SK-N-SH (cell line): Measurements from ENCODE around the gene C12orf50.

Experiments used
- MEF2A ChIP-seq: IDR thresholded peaks from 2 replicates; pipeline ENCODE4 v1.4.0; 2012; ENCODE audit warnings: low read depth, borderline replicate concordance
- NRF1 ChIP-seq: IDR thresholded peaks from 2 replicates; pipeline ENCODE4 v1.6.1; 2012; ENCODE audit warnings: low read depth, mild to moderate bottlenecking, low read length
- POLR2AphosphoS5 ChIP-seq: IDR thresholded peaks from 2 replicates; pipeline ENCODE4 v1.6.1; 2012; ENCODE audit warnings: low read depth, low read length
- RAD21 ChIP-seq: IDR thresholded peaks from 2 replicates; pipeline ENCODE4 v1.6.1; 2012; ENCODE audit warnings: mild to moderate bottlenecking, low read length
- RXRA ChIP-seq: IDR thresholded peaks from 2 replicates; pipeline ENCODE4 v1.4.0; 2012; ENCODE audit warnings: low read depth, mild to moderate bottlenecking, borderline replicate concordance
- TEAD4 ChIP-seq: IDR thresholded peaks from 2 replicates; pipeline ENCODE4 v1.4.0; 2012; ENCODE audit warnings: mild to moderate bottlenecking, borderline replicate concordance; ENCODE audit not compliant: insufficient read depth
- YY1 ChIP-seq: IDR thresholded peaks from 2 replicates; pipeline ENCODE4 v1.4.0; 2012; ENCODE audit warnings: low read depth, mild to moderate bottlenecking
- TF ChIP-seq, protein P1 (sequence below): fragments of 200-600 bp; sonication (generic); IDR thresholded peaks from 2 replicates; pipeline ENCODE4 v1.6.1; 2017; ENCODE audit warnings: antibody characterized with exemption, mild to moderate bottlenecking, moderate library complexity
- TF ChIP-seq, protein P2 (sequence below): IDR thresholded peaks from 2 replicates; pipeline ENCODE4 v1.4.0; 2012; ENCODE audit warnings: low read depth
- TF ChIP-seq, protein P3 (sequence below): IDR thresholded peaks from 2 replicates; pipeline ENCODE4 v1.6.1; 2012; ENCODE audit warnings: mild to moderate bottlenecking, low read depth, low read length, moderate library complexity
- TF ChIP-seq, protein P4 (sequence below): fragments of 150-350 bp; IDR thresholded peaks from 2 replicates; pipeline ENCODE4 v1.6.1; 2016; ENCODE audit warnings: mild to moderate bottlenecking, low read depth, low read length

DNA sequence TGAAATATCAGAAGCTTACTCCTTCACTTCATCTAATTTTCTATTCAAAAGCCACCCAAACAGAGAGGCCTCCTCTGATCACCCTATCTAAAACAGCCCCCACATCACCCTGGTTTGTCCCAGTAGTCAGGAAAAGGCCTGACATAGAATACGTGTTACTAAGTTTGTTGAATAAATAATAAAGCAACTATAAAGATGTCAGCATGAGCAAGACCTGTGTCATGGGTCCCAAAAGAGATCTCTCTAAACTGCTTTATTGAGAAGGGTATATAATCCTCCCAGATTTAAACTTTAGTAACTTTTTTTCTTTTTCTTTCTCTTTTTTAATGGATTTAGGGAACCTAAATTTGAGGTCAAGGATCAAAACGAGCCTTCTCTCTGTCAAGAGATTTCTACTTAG is 27.4 kb upstream of the C12orf50 start:
- TF ChIP-seq TEAD4: no peak
- TF ChIP-seq MEF2A: no peak
- TF ChIP-seq, protein P1, sequence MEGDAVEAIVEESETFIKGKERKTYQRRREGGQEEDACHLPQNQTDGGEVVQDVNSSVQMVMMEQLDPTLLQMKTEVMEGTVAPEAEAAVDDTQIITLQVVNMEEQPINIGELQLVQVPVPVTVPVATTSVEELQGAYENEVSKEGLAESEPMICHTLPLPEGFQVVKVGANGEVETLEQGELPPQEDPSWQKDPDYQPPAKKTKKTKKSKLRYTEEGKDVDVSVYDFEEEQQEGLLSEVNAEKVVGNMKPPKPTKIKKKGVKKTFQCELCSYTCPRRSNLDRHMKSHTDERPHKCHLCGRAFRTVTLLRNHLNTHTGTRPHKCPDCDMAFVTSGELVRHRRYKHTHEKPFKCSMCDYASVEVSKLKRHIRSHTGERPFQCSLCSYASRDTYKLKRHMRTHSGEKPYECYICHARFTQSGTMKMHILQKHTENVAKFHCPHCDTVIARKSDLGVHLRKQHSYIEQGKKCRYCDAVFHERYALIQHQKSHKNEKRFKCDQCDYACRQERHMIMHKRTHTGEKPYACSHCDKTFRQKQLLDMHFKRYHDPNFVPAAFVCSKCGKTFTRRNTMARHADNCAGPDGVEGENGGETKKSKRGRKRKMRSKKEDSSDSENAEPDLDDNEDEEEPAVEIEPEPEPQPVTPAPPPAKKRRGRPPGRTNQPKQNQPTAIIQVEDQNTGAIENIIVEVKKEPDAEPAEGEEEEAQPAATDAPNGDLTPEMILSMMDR: no peak
- TF ChIP-seq RAD21: no peak
- TF ChIP-seq, protein P2, sequence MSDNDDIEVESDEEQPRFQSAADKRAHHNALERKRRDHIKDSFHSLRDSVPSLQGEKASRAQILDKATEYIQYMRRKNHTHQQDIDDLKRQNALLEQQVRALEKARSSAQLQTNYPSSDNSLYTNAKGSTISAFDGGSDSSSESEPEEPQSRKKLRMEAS: no peak
- TF ChIP-seq, protein P3, sequence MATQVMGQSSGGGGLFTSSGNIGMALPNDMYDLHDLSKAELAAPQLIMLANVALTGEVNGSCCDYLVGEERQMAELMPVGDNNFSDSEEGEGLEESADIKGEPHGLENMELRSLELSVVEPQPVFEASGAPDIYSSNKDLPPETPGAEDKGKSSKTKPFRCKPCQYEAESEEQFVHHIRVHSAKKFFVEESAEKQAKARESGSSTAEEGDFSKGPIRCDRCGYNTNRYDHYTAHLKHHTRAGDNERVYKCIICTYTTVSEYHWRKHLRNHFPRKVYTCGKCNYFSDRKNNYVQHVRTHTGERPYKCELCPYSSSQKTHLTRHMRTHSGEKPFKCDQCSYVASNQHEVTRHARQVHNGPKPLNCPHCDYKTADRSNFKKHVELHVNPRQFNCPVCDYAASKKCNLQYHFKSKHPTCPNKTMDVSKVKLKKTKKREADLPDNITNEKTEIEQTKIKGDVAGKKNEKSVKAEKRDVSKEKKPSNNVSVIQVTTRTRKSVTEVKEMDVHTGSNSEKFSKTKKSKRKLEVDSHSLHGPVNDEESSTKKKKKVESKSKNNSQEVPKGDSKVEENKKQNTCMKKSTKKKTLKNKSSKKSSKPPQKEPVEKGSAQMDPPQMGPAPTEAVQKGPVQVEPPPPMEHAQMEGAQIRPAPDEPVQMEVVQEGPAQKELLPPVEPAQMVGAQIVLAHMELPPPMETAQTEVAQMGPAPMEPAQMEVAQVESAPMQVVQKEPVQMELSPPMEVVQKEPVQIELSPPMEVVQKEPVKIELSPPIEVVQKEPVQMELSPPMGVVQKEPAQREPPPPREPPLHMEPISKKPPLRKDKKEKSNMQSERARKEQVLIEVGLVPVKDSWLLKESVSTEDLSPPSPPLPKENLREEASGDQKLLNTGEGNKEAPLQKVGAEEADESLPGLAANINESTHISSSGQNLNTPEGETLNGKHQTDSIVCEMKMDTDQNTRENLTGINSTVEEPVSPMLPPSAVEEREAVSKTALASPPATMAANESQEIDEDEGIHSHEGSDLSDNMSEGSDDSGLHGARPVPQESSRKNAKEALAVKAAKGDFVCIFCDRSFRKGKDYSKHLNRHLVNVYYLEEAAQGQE: no peak
- no peak for TF ChIP-seq YY1
- TF ChIP-seq NRF1: no peak
- no peak for TF ChIP-seq RXRA
- TF ChIP-seq POLR2AphosphoS5: no peak
- TF ChIP-seq, protein P4, sequence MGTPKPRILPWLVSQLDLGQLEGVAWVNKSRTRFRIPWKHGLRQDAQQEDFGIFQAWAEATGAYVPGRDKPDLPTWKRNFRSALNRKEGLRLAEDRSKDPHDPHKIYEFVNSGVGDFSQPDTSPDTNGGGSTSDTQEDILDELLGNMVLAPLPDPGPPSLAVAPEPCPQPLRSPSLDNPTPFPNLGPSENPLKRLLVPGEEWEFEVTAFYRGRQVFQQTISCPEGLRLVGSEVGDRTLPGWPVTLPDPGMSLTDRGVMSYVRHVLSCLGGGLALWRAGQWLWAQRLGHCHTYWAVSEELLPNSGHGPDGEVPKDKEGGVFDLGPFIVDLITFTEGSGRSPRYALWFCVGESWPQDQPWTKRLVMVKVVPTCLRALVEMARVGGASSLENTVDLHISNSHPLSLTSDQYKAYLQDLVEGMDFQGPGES: no peak
